Stimulated activated CD4-positive, alpha-beta T cell treated with anti-CD3 and anti-CD28 coated beads, Interleukin-15, amount 100 ng/mL, for 1 hour (primary cell): ENCODE data around the gene NHSL1.

Source experiments
- DNase-seq, 2 donors: peaks; one replicate each; pipeline ENCODE4 v3.0.0-alpha.2; 2020; ENCODE audit warnings: low read depth in 1 of 2, low spot score in 1 of 2

The NHSL1 gene

DNA sequence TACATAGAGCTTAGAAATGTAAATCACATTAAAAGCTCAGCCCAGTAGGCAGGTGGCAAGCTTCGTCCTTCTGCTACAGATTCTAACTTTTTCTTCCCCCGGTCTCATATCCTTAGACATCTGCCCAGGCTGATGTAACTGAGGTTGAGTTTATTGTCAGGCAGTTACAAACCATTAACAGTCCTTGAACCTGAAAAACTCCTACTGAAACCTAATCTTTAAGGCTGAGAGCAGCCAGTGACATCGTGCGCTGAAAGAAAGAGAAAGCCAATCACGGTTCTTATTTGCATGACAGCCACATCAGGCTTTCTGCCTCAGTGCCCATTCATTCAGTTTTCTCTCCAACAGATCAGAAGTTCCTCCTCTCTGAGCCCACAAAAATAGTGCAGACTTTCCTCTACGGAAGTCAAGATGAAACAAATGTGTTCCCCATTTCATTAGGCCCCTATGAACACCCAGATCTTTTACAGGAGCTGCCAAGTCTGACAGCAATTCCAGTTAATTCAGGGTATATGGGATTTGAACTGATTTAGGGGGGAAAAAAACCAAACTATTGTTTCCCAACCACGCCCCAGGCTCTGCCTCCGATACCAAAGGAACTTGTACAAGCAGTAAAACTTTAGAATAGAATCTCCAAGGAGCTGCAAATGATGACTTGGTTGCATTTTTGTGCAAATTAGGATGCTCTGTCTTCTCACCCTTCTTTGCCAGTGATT is at the start of gene NHSL1:
Gene NHSL1 (minus strand): TSS at position 192 of the 716 bp plus-strand sequence. CDS start 204 bp downstream, outside the sequence.
- no peak for DNase-seq

DNA sequence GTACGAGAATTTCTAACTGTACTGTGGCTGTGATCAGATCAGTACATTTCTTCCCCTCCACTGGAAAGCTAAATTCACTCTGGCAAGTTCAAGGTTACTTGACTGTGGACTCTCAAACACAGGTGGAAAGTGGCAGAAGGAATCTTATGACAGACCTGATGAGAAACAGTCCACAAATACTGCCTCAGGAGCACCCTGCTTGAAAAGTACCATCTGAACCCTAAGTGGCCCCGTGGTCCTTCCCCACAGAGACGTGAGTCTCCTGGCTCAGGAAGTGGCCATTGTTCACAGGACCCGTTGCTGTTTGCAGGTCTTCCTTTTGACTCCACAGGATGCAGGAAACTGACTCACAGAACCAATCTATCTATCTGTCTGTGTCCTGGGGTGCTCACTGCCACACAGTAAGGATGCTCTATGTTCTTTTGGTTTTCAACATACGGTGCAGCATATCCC is 47.5 kb upstream of the NHSL1 start:
- DNase-seq, result no peak

DNA sequence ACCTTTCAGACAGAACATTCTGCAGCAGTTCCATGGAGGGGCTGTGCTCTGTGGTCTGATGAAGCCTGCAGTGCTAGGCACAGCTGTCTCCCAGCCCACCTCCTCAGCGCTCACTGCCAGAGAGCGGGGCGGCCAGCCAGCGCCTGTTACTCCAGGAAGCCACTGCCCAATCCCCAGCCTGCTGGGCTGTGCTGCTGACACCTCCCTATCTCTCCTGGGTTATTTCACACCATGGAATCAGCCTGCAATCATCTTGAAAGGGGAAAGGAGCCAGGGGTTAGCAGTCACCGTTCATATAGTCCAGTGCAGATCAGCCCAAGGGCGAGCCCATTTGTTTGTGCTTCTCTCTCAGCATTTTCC is 46.3 kb upstream of the NHSL1 start:
- DNase-seq, result no peak

DNA sequence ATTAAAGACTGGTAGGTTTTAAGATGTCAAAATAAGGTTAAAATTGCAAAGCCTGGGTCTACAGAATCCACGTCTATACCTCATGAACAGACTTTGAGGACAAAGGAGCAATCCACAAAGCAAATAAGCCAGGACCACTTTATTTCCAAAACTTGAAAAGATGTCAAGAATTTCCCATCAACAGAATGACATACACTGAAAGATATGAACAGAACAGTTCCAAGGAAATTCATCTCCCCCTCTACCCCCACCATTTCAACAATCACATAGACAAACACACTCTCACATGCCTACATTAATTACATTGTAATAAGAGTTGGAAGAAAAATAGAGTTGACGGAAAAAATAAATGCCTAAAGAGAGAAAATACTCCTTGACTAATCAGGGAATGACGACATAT is 45.2 kb upstream of the NHSL1 start:
- DNase-seq, result no peak

GRCh38 chr6:138543657-138544056 is 44.4 kb upstream of the NHSL1 start:
- DNase-seq, result no peak

GRCh38 chr6:138541823-138542481 is 42.7 kb upstream of the NHSL1 start:
- DNase-seq, result no peak

- DNase-seq, result no peak
Measured at GRCh38 chr6:138540468-138540867, 41.2 kb upstream of the NHSL1 start.

DNA sequence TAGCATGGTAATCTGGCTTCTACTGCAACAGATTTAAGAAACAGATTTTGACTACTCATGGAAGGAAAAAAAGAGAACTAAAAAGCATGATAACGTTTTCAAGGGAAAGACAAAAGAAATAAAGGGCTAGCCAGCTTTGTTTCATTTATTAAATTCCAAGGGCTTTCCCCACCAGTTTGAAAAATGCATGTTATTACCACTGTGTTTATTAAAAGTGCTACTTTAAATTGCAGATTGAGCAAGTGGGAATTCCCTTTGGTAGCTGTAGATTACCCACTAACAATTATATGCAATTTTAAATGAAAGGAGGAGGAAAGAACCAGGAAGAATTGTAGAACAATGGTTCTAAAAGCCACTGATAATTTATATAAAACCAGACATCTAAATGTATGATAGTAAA is 40.6 kb upstream of the NHSL1 start:
- no peak for DNase-seq

DNA sequence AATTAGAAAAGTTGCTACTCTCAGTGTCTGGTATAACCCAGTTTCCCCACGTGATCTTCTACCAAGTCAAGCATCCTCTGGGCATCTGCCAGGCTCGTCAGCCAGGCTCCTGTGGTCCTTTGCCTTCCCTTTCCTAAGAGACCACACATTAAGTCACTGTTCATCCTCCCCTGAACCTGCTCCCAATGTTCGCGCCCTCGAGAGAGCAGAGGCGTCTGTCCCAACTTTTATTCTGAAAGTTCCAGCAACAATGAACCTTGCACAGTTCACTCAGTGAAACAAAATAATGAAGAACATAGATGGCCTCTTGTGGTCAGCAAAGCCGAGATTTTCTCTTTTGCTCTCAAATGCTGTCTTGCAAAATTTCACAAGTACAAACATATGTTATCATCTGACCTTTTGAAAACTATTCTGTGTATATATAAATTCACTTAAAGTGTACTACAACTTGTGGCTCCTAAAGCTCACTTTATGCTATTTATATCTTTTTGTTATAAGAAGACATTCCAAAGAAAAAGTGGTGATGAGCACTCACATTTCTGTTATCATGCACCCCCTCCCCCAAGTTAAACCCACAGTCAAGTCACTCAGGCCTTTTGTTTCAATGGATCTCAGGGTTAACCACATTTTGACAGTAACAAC is 39.2 kb upstream of the NHSL1 start:
- DNase-seq, result no peak

DNA sequence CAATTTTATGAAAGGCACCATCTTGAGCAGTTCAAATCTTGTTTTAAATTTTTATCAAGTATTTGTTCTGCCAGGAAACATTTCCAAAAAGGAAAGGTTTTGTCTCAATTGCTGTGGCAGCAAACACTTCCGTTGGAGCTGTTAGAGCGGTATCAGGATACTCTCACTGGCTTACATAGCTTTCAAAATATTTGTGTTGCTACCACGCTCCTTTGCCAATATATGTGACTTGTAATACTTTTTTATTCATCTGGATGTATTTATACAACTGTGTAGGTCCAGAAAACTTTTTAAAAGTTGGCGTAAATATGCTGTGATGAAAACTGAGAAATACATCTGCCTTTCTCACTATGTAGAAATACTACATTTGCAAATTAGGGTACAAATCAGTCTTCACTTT is 37.8 kb upstream of the NHSL1 start:
- no peak for DNase-seq

DNA sequence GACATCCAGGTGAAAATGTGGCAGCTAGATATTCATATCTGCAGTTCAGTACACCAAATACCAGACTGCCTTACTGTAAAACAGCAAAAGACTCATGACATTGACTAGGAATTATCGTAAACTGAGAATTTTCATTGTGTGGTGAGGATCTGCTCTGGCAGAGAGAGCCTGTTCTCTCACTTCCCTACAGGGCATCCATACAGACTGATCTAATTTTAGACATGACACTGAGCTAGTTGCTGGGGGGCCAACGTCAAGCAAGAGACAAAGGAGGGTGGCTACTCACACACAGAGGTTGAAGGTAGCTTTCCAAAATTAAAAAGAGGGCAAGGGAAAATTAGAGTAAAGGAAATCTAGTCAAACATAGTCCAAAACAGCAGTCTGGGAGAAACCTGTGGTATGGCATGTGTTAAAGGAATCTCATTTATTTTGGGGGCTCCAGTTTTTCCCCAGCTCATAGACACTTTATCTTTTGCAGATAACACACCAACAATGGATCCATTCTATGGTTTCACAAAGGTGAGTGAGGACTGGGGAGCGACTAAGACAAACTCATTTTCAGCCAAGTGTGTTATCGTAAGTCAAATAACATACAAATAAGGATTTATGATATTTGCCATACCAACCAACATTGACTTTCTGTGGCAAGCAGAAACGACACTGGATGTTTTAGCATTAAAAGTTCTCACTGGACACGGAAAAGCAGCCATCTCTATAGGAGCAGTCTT is 36.6 kb upstream of the NHSL1 start:
- DNase-seq, result no peak

DNA sequence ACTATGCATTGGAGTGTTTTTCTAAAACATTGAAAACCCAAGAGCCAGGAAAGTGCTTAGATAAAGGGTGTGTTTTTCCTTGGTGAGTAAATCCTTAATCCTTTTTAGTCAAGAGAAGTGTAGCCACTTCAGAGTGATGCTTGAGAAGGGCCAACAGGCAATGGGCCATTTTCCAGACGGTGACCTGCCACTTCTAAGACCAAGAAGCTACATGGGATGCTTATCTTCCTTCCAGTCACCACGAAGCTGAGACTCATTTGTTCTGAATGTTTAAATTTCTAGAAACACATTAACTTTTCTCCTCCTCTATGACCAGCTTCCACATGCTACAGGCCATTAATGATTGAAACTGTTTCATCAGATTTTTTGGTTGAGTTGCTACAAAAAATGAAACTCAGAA is 34.4 kb upstream of the NHSL1 start:
- DNase-seq, result no peak

DNA sequence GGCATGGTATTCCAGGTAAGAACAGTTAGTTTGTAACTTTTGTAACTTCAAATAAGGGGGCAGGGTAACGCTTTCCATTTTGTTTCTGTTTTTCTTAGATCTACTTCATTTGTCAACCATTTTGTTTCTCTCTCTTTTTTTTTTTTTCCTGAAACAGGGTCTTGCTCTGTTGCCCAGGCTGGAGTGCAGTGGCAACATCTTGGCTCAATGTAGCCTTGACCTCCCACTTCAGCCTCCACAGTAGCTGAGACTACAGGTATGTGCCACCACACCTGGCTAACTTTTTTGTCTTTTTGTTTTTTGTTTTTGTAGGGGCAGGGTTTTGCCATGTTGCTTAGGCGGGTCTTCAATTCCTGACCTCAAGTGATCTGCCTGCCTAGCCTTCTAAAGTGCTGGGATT is 32.1 kb upstream of the NHSL1 start:
- DNase-seq, result no peak

GRCh38 chr6:138529478-138529877 is 30.2 kb upstream of the NHSL1 start:
- no peak for DNase-seq

- no peak for DNase-seq
Measured at GRCh38 chr6:138528956-138529355, 29.7 kb upstream of the NHSL1 start.

DNA sequence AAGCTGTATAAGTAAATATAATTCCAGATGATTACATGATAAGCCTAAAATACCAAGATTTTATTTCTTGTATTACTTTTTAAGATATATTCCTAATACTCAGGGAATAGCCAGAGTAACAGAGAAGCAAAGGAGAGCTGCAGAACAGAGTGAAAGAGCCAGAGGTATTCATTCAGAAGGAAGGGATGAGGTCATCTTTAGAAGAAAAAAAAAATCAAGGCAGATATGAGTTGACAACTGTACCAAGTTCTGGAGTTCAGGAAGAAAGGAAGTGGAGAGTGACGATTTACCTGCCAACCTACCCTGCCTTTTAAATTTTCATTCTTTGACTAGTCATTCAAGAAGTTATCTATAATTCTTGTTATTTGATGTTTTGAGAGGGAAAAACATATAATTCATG is 28.8 kb upstream of the NHSL1 start:
- no peak for DNase-seq

DNA sequence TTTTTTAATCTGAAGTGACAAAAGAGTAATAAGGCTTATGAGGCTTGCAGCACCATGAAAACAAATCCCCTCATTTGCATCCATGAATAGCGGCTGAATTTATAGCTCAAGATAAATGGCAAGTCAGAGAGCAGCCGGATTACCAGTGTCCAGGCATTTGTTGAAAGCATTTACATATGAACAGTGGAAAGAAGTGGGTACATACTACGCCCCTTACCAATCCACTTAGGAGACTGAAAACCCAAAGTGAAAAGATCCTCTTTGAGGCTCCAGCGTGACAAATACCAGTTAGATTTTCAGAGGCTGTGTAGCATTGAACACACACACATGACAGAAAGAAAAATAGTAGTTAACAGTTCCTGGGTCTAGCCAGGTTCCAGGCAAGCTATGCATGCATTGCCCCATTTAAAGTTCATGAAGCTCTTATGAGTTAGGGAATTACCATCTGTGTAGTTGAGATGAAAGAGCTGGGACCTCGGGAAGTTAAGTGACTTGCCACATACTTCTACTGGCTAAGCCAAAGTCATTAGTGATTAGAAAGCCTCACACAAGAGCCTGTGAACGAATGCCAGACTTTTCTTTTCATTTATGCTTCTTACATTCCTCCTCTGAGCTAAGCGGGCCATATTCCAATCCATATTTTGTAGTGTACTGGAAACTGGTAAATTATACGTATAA is 28.3 kb upstream of the NHSL1 start:
- DNase-seq, result no peak

- no peak for DNase-seq
Measured at GRCh38 chr6:138526822-138527235, 27.5 kb upstream of the NHSL1 start.

- no peak for DNase-seq
Measured at GRCh38 chr6:138525355-138525754, 26.1 kb upstream of the NHSL1 start.

DNA sequence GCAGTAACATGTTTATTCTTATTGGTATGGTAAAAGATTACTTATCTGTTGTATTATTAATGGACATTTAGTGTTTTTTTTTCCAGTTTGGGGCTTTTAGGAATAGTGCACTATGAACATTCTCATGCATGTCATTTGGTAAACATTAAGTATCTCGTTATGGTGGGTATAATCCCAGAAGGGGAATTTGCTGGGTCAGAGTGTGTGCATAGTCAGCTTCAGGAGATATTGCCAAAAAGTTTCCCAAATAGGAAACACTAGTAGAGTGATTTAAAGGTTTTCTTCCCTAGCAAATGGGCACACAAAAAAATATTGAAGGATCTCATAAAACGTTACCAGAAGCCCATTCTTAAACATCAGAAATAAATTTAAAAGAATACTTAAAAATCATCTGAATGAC is 25.2 kb upstream of the NHSL1 start:
- no peak for DNase-seq
